Vagina (tissue), 2 donors: ENCODE results near the gene DPH3.

ENCODE experiments used
- POLR2A ChIP-seq, 2 donors: fragments of 450-650 bp; IDR thresholded peaks; one replicate each; pipeline ENCODE4 v1.6.1; 2017; ENCODE audit warnings: antibody characterized with exemption in 2 of 2, mild to moderate bottlenecking in 2 of 2, moderate library complexity in 2 of 2
- POLR2AphosphoS5 ChIP-seq, 2 donors: sonication (generic); formaldehyde crosslinking; IDR thresholded peaks; one replicate each; pipeline ENCODE4 v1.9.0; 2017; ENCODE audit warnings: antibody characterized with exemption in 2 of 2, mild to moderate bottlenecking in 2 of 2, low read depth in 1 of 2; ENCODE audit not compliant: insufficient read depth in 1 of 2
- TF ChIP-seq, protein P1 (sequence below), 3 experiments: fragments of 450-650 bp in 2 of 3; fragments of 200-600 bp in 1 of 3; sonication (generic) in 1 of 3; IDR thresholded peaks; one replicate each; pipeline ENCODE4 v1.5.1; 2017 to 2019; ENCODE audit warnings: antibody characterized with exemption in 3 of 3, mild to moderate bottlenecking in 2 of 3, moderate library complexity in 2 of 3

DNA sequence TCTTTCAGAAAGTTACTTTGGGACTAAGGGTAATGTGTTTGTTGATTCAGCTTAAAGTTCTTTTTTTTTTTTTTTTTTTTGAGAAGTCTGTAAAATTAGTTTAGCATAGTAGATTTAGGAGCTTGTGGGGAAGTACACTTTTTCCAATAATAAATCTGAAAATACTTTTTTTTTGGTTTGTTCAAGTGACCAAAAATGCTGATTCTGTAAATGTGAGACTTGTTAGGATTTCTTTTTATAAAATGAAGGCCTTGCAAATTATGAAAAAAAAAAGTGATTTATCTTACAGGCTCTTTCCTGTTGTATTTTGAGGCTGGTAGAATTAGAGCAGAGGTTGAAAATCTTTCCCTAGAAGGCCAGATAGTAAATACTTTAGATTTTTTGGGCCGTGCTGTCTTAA lies 7.8 kb upstream of the DPH3 start:
- TF ChIP-seq, protein P1, sequence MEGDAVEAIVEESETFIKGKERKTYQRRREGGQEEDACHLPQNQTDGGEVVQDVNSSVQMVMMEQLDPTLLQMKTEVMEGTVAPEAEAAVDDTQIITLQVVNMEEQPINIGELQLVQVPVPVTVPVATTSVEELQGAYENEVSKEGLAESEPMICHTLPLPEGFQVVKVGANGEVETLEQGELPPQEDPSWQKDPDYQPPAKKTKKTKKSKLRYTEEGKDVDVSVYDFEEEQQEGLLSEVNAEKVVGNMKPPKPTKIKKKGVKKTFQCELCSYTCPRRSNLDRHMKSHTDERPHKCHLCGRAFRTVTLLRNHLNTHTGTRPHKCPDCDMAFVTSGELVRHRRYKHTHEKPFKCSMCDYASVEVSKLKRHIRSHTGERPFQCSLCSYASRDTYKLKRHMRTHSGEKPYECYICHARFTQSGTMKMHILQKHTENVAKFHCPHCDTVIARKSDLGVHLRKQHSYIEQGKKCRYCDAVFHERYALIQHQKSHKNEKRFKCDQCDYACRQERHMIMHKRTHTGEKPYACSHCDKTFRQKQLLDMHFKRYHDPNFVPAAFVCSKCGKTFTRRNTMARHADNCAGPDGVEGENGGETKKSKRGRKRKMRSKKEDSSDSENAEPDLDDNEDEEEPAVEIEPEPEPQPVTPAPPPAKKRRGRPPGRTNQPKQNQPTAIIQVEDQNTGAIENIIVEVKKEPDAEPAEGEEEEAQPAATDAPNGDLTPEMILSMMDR (IDR thresholded peaks at IDR 0.05), result no peak
- no peak for TF ChIP-seq POLR2AphosphoS5 (IDR thresholded peaks at IDR 0.05; ENCODE audit: insufficient read depth in 1 of 2, low read depth in 1 of 2)
- no peak for TF ChIP-seq POLR2A (IDR thresholded peaks at IDR 0.05)
